H1 (cell line): ENCODE measurements around the gene TRIM65. TPM values are rescaled to one million over a fixed set of nuclear protein-coding genes. Genes with fewer than 3 reads are reported as not detected.

Experiments
- CTCF ChIA-PET: fragments of 300-600 bp; sonication (Branson Sonifier 250); formaldehyde crosslinking; loops from one replicate; lab custom pipeline; 2021; ENCODE audit not compliant: partially characterized antibody; lab: Charles Lee
- POLR2A ChIA-PET: fragments of 300-600 bp; sonication (Branson Sonifier 250); formaldehyde crosslinking; loops from one replicate; lab custom pipeline; 2021; ENCODE audit warnings: inconsistent platforms; ENCODE audit not compliant: partially characterized antibody; lab: Charles Lee
- DNase-seq, 2 experiments: peaks; one replicate each; pipeline versions ENCODE4 v3.0.0 to v3.0.0-alpha.2; 2010 to 2022; ENCODE audit warnings: low spot score in 2 of 2, low read depth in 1 of 2, mixed read lengths in 1 of 2
- FAIRE-seq: peaks from 2 replicates; lab custom pipeline; 2011; peaks lifted over from hg19 to GRCh38; lab: Jason Lieb, UNC
- H2AFZ ChIP-seq: 2 replicates; pipeline ENCODE4 v1.8.1; 2012; ENCODE audit warnings: low read length, inconsistent platforms
- H2AK5ac ChIP-seq: 2 replicates; pipeline ENCODE4 v1.6.1; 2013; ENCODE audit warnings: low read depth, low read length
- H2BK120ac ChIP-seq: replicated peaks from 2 replicates; pipeline ENCODE3; 2013; ENCODE audit warnings: low read depth, low read length, inconsistent platforms
- H2BK12ac ChIP-seq: 2 replicates; pipeline ENCODE4 v1.6.1; 2013; ENCODE audit warnings: low read depth, low read length
- H2BK15ac ChIP-seq: 2 replicates; pipeline ENCODE4 v1.6.1; 2013; ENCODE audit warnings: low read length
- H2BK20ac ChIP-seq: 2 replicates; pipeline ENCODE4 v1.6.1; 2013; ENCODE audit warnings: low read length
- H2BK5ac ChIP-seq: 2 replicates; pipeline ENCODE4 v1.6.1; 2013; ENCODE audit warnings: low read depth, low read length
- H3K14ac ChIP-seq: 2 replicates; pipeline ENCODE4 v1.6.1; 2013; ENCODE audit warnings: inconsistent platforms; ENCODE audit not compliant: insufficient read length
- H3K18ac ChIP-seq: 2 replicates; pipeline ENCODE4 v1.6.1; 2013; ENCODE audit warnings: low read length; ENCODE audit errors: extremely low read depth
- H3K23ac ChIP-seq: 2 replicates; pipeline ENCODE4 v1.6.1; 2013; ENCODE audit warnings: inconsistent platforms; ENCODE audit not compliant: insufficient read length
- H3K23me2 ChIP-seq: 2 replicates; pipeline ENCODE4 v1.6.1; 2013; ENCODE audit warnings: low read depth, low read length
- H3K27ac ChIP-seq: 2 replicates; pipeline ENCODE4 v1.6.1; 2011; ENCODE audit warnings: low read depth, low read length, inconsistent platforms
- H3K27me3 ChIP-seq, 4 experiments: replicated peaks in 1 of 4; 1 replicate in 1 of 4; 2 replicates in 3 of 4; pipeline versions ENCODE4 v1.6.1 to v1.8.1; 2011 to 2013; ENCODE audit warnings: low read length in 3 of 4, mild to moderate bottlenecking in 3 of 4, inconsistent platforms in 2 of 4, mixed read lengths in 2 of 4, moderate library complexity in 1 of 4; ENCODE audit not compliant: control insufficient read depth in 3 of 4, insufficient read depth in 3 of 4; ENCODE audit errors: extremely low read depth in 1 of 4
- H3K36me3 ChIP-seq, 4 experiments: 2 replicates each; pipeline versions ENCODE4 v1.6.1 to v1.8.1; 2011 to 2013; ENCODE audit warnings: mild to moderate bottlenecking in 4 of 4, low read length in 3 of 4, moderate library complexity in 2 of 4, control low read depth in 1 of 4, inconsistent platforms in 1 of 4; ENCODE audit not compliant: insufficient read depth in 4 of 4, control insufficient read depth in 2 of 4
- H3K4ac ChIP-seq: replicated peaks from 2 replicates; pipeline ENCODE3; 2013; ENCODE audit warnings: low read length, low read depth, mixed read lengths, inconsistent platforms; ENCODE audit not compliant: insufficient read length
- H3K4me1 ChIP-seq, 4 experiments: replicated peaks in 1 of 4; 1 replicate in 1 of 4; 2 replicates in 3 of 4; pipeline versions ENCODE4 v1.6.1 to v1.8.1; 2011 to 2013; ENCODE audit warnings: low read length in 3 of 4, inconsistent platforms in 2 of 4, mixed read lengths in 1 of 4; ENCODE audit not compliant: insufficient read depth in 4 of 4, control insufficient read depth in 3 of 4
- H3K4me2 ChIP-seq, 2 experiments: 2 replicates each; pipeline versions ENCODE4 v1.6.1 to v1.8.1; 2011 to 2013; ENCODE audit warnings: low read depth in 2 of 2, low read length in 2 of 2, control low read depth in 1 of 2, inconsistent platforms in 1 of 2, mild to moderate bottlenecking in 1 of 2; ENCODE audit not compliant: insufficient read depth in 1 of 2
- H3K4me3 ChIP-seq, 4 experiments: fragments of 200-600, 300-600 bp in 1 of 4; sonication (generic), shearing (Covaris generic), sonication (Bioruptor Twin) in 1 of 4; 2 replicates each; pipeline versions ENCODE4 v1.5.1 to v1.8.1; 2011 to 2016; ENCODE audit warnings: low read length in 4 of 4, low read depth in 3 of 4, control low read depth in 2 of 4, inconsistent platforms in 2 of 4, mild to moderate bottlenecking in 2 of 4, mixed read lengths in 1 of 4, moderate library complexity in 1 of 4; ENCODE audit not compliant: insufficient read depth in 2 of 4; ENCODE audit errors: extremely low read depth in 1 of 4
- H3K56ac ChIP-seq: replicated peaks from 2 replicates; pipeline ENCODE3; 2013; ENCODE audit warnings: low read depth, mild to moderate bottlenecking, mixed read lengths, low read length, inconsistent platforms; ENCODE audit not compliant: insufficient read length
- H3K79me1 ChIP-seq: 2 replicates; pipeline ENCODE4 v1.6.1; 2013; ENCODE audit warnings: low read depth, low read length, control low read depth
- H3K79me2 ChIP-seq, 2 experiments: 2 replicates each; pipeline versions ENCODE4 v1.6.1 to v1.8.1; 2012 to 2013; ENCODE audit warnings: low read length in 2 of 2, mild to moderate bottlenecking in 2 of 2, inconsistent platforms in 1 of 2; ENCODE audit not compliant: insufficient read depth in 2 of 2, control insufficient read depth in 1 of 2
- H3K9ac ChIP-seq, 4 experiments: replicated peaks in 1 of 4; 1 replicate in 1 of 4; 2 replicates in 3 of 4; pipeline versions ENCODE4 v1.6.1 to v1.8.1; 2011 to 2013; ENCODE audit warnings: low read depth in 3 of 4, low read length in 3 of 4, control low read depth in 2 of 4, mild to moderate bottlenecking in 2 of 4, moderate library complexity in 2 of 4, inconsistent platforms in 1 of 4; ENCODE audit errors: extremely low read depth in 1 of 4
- H3K9me3 ChIP-seq, 2 experiments: 2 replicates each; pipeline versions ENCODE4 v1.6.1 to v1.8.1; 2012 to 2013; ENCODE audit warnings: mild to moderate bottlenecking in 2 of 2, moderate library complexity in 2 of 2, control low read depth in 1 of 2, inconsistent platforms in 1 of 2, low read depth in 1 of 2, low read length in 1 of 2, mixed read lengths in 1 of 2; ENCODE audit not compliant: insufficient read depth in 2 of 2
- H4K20me1 ChIP-seq, 2 experiments: replicated peaks in 1 of 2; 2 replicates each; pipeline versions ENCODE3 to v1.8.1; 2011 to 2013; ENCODE audit warnings: inconsistent platforms in 2 of 2, low read length in 2 of 2, mild to moderate bottlenecking in 1 of 2; ENCODE audit not compliant: insufficient read depth in 2 of 2, control insufficient read depth in 1 of 2
- H4K5ac ChIP-seq: 2 replicates; pipeline ENCODE4 v1.6.1; 2013; ENCODE audit warnings: low read length, low read depth, mixed read lengths, inconsistent platforms; ENCODE audit not compliant: insufficient read length
- H4K8ac ChIP-seq: 2 replicates; pipeline ENCODE4 v1.8.0; 2013; ENCODE audit warnings: mild to moderate bottlenecking, moderate library complexity, low read length, inconsistent platforms; ENCODE audit not compliant: insufficient read depth; ENCODE audit errors: extremely low read depth
- H4K91ac ChIP-seq: replicated peaks from 2 replicates; pipeline ENCODE3; 2013; ENCODE audit warnings: low read length, mixed read lengths, inconsistent platforms; ENCODE audit not compliant: insufficient read length
- ASH2L ChIP-seq: fragments of 200-600, 300-600 bp; sonication (generic); IDR thresholded peaks from one replicate; pipeline ENCODE4 v1.7.1; 2017; ENCODE audit warnings: low read length
- BRCA1 ChIP-seq: IDR thresholded peaks from 2 replicates; pipeline ENCODE4 v1.6.1; 2012; ENCODE audit warnings: low read depth, low read length, improper control_type of control experiment
- CEBPB ChIP-seq: IDR thresholded peaks from 2 replicates; pipeline ENCODE4 v1.6.1; 2012; ENCODE audit warnings: low read depth, low read length
- CHD1 ChIP-seq: IDR thresholded peaks from 2 replicates; pipeline ENCODE4 v1.6.1; 2012; ENCODE audit warnings: low read depth, low read length, improper control_type of control experiment
- CHD2 ChIP-seq: IDR thresholded peaks from 2 replicates; pipeline ENCODE4 v1.6.1; 2012; ENCODE audit warnings: low read length, improper control_type of control experiment
- EGR1 ChIP-seq: IDR thresholded peaks from 2 replicates; pipeline ENCODE4 v1.6.1; 2011; ENCODE audit warnings: low read depth, low read length, borderline replicate concordance
- SIN3A ChIP-seq, 2 experiments: IDR thresholded peaks in 1 of 2; conservative IDR thresholded peaks in 1 of 2; 2 replicates each; pipeline ENCODE4 v1.6.1; 2011 to 2012; ENCODE audit warnings: low read length in 2 of 2, improper control_type of control experiment in 1 of 2, low read depth in 1 of 2, mild to moderate bottlenecking in 1 of 2
- SIRT6 ChIP-seq: IDR thresholded peaks from one replicate; pipeline ENCODE4 v1.7.1; 2012; ENCODE audit warnings: low read length, inconsistent platforms
- SUZ12 ChIP-seq: fragments of 200-600 bp; sonication (generic); IDR thresholded peaks from 2 replicates; pipeline ENCODE4 v1.6.1; 2012; ENCODE audit warnings: mild to moderate bottlenecking, inconsistent platforms, low read length, moderate library complexity, mixed read lengths
- WGBS, 2 experiments: shearing (Covaris generic) in 1 of 2; methylation state at CpG; one replicate each; pipeline versions ENCODE4 v1.1.6 to v1.1.7; 2013 to 2015; ENCODE audit warnings: low lambda C conversion rate in 2 of 2, mixed read lengths in 2 of 2, inconsistent platforms in 1 of 2, low coverage in 1 of 2, missing lambda C conversion rate in 1 of 2; ENCODE audit not compliant: insufficient replicate concordance in 2 of 2, insufficient coverage in 1 of 2, insufficient read length in 1 of 2; ENCODE audit errors: extremely low coverage in 1 of 2, missing lambda C conversion rate in 1 of 2; 5-methylcytosine and 5-hydroxymethylcytosine counted together
- polyA plus RNA-seq, 7 experiments: library from polyadenylated mRNA; depleted of rRNA in 3 of 7; stranded (reverse) in 5 of 7; unstranded in 2 of 7; fragments of >200 nt in 5 of 7; fragments of 200-250 nt in 2 of 7; gene quantifications; 1 replicate in 5 of 7; 2 replicates in 1 of 7; 4 replicates in 1 of 7; pipeline versions ENCODE4 v1.2.1 to v1.2.3, GENCODE V29; 2011 to 2013; ENCODE audit warnings: missing spikeins in 2 of 7, mixed read lengths in 2 of 7
- total RNA-seq: library from RNA; stranded (reverse); fragmentation: NEBNext Ultra II Directional; extraction: Animal tissue kit (Norgen Biotek cat#: 25700); gene quantifications from 2 replicates; pipeline ENCODE4 v1.2.1, GENCODE V29; 2021
- TF ChIP-seq, protein P1 (sequence below): IDR thresholded peaks from 2 replicates; pipeline ENCODE4 v1.6.1; 2011; ENCODE audit warnings: low read length, improper control_type of control experiment

The TRIM65 gene
- total and polyA plus RNA-seq, 2 of the 8 experiments (the other 6 are each of a cell fraction or from before 2014, with no cell fraction given): 21.2 to 48.6 TPM

DNA sequence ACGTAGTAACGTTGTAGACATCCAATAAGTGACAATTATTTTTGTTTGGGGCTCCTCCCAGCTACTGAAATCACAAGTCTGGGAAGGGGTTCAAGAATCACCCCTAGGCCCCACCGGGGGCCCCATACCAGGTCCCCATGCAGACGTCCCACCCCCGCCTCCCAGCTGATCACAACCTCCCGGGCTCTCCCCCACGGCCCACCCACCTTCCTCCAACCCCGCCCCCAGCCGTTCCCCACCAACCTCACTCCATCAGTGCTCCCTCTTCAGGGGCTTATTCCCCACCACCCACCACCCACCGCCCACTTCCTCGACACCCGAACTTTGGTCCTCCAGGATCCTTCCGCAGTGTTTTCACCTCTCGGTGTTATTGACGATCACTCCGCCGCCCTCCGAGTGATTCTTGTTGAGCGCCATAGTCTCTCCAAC, 41.9 kb downstream of the TRIM65 start:
- 0 out of 2 replicates have a peak overlapping the region, but pooled peaks have one; percentile 27 for H2BK5ac ChIP-seq
- DNase-seq (no peak), FAIRE-seq (no peak)
- H3K79me1 ChIP-seq: peaks cover 10% of the 10 kb centered on the region; the same call in 1 of the 2 replicates
- no peaks in the 10 kb centered on the region for H4K20me1 ChIP-seq
- no peak overlapping the region for H3K23ac ChIP-seq
- CTCF ChIA-PET: interaction anchor here (0.6 to 27.2 kb wide), 12 partner anchors 7 to 338 kb away, joined by 3 to 563 read pairs (median 5); partner anchors contain the start of genes MRPL38 and UNC13D
- no peak overlapping the region for H3K56ac ChIP-seq
- H3K14ac ChIP-seq: no peak overlapping the region
- no peak overlapping the region; the same call in 1 of the 2 replicates for H3K18ac ChIP-seq
- H3K4me2 ChIP-seq: peak overlapping the region; percentile 74 to 82
- H3K4me3 ChIP-seq: peak overlapping the region; percentile 55 to 91 (median 67)
- no peak overlapping the region for H2AFZ ChIP-seq
- no peak overlapping the region for H4K8ac ChIP-seq
- H2BK120ac ChIP-seq: no peak overlapping the region
- no peak overlapping the region for H4K91ac ChIP-seq
- H2BK12ac ChIP-seq: no peak overlapping the region
- H3K36me3 ChIP-seq: peaks cover 5 to 13% (median 10%) of the 10 kb centered on the region in 4 experiments; a peak in 6 of 8 replicates
- H3K4me1 ChIP-seq: peaks cover 0 to 7% (median 2%) of the 10 kb centered on the region in 4 experiments; a peak in 4 of 7 replicates
- H3K4ac ChIP-seq: no peak overlapping the region
- peak overlapping the region; percentile 27; the same call in 1 of the 2 replicates for H3K27ac ChIP-seq
- H3K9me3 ChIP-seq: no peaks in the 10 kb centered on the region
- H4K5ac ChIP-seq: peak overlapping the region; percentile 56
- H2BK20ac ChIP-seq: no peak overlapping the region
- H2AK5ac ChIP-seq: no peak overlapping the region
- peaks cover 6% of the 10 kb centered on the region for H3K23me2 ChIP-seq
- 7% methylated on average over 9 of the region's 19 CpGs; no CpG with 5 or more reads in 1 of the 2 experiments for WGBS, 2 experiments
- peaks cover 3 to 9% of the 10 kb centered on the region in 2 experiments; a peak in 3 of 4 replicates for H3K79me2 ChIP-seq
- no peak overlapping the region for H2BK15ac ChIP-seq
- POLR2A ChIA-PET: interaction anchor here (0.8 to 4.7 kb wide), 12 partner anchors 9 to 75 kb away, joined by 3 to 28 read pairs (median 10); partner anchors contain the start of genes TRIM47 and TRIM65
- H3K9ac ChIP-seq: peak overlapping the region in 3 of 4 experiments; percentile 60 to 80 (median 67); a peak in 6 of 7 replicates
- no peaks in the 10 kb centered on the region for H3K27me3 ChIP-seq
- TF ChIP-seq CHD1 (no peak), SIRT6 (no peak), ASH2L (no peak), CHD2 (peak; percentile 81; the same call in 1 of the 2 replicates), CEBPB (no peak), BRCA1 (no peak), SUZ12 (no peak), EGR1 (no peak), SIN3A (conservative IDR thresholded peaks at IDR 0.05 in 1 of 2, IDR thresholded peaks at IDR 0.05 in 1 of 2; ENCODE audit: low read depth in 1 of 2, low read length in 2 of 2) (0 out of 4 replicates have a peak, but pooled peaks of 1 of the 2 experiments have one; percentile 7)
- TF ChIP-seq, protein P1, sequence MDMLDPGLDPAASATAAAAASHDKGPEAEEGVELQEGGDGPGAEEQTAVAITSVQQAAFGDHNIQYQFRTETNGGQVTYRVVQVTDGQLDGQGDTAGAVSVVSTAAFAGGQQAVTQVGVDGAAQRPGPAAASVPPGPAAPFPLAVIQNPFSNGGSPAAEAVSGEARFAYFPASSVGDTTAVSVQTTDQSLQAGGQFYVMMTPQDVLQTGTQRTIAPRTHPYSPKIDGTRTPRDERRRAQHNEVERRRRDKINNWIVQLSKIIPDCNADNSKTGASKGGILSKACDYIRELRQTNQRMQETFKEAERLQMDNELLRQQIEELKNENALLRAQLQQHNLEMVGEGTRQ: no peak
